ENCODE results near the gene ZNF407.

The ZNF407 gene

GRCh38 chr18:74994502-74995418, 397.1 kb downstream of the ZNF407 start (continued):
- TF ChIP-seq PBX3 (CRISPR knock-in tag; IDR thresholded peaks at IDR 0.05): no peak

- Histone ChIP-seq H3K9me3 (ENCODE audit: control insufficient read depth, insufficient read depth, low read depth, low read length) (no peaks in the 10 kb centered on the region), H3K27ac (ENCODE audit: extremely low read depth, low read depth, low read length) (0 out of 2 replicates have a peak overlapping the region, but pooled peaks have one; percentile 9), H3K36me3 (ENCODE audit: control insufficient read depth in 2 of 2, insufficient read depth in 1 of 2, low read length in 2 of 2) (no peaks in the 10 kb centered on the region), H3K4me1 (ENCODE audit: control insufficient read depth, insufficient read depth, low read length) (peaks cover 26% of the 10 kb centered on the region), H3K4me3 (ENCODE audit: low read depth, low read length) (no peak overlapping the region)
- TF ChIP-seq ZNF645 (tag by site-specific recombination; IDR thresholded peaks at IDR 0.05) (no peak), ZFHX2 (tag by site-specific recombination; conservative IDR thresholded peaks at IDR 0.05) (peak; percentile 53; the same call in 1 of the 2 replicates)
- ChIA-PET POLR2A (no interaction called here), CTCF (interaction anchor here (0.7 kb wide), 2 partner anchors 28 to 177 kb away, joined by 3 read pairs; no protein-coding TSS in a partner anchor)
Observed at GRCh38 chr18:74995419-74995736, 397.7 kb downstream of the ZNF407 start.

- Histone ChIP-seq H3K9me3 (ENCODE audit: control insufficient read depth, insufficient read depth, low read depth, low read length) (no peaks in the 10 kb centered on the region), H3K27ac (ENCODE audit: extremely low read depth, low read depth, low read length) (no peak overlapping the region), H3K4me1 (ENCODE audit: control insufficient read depth, insufficient read depth, low read length) (peaks cover 19% of the 10 kb centered on the region), H3K4me3 (ENCODE audit: low read depth, low read length) (no peak overlapping the region), H3K36me3 (ENCODE audit: control insufficient read depth in 2 of 2, insufficient read depth in 1 of 2, low read length in 2 of 2) (no peaks in the 10 kb centered on the region)
- TF ChIP-seq FEZF1 (tag by site-specific recombination; IDR thresholded peaks at IDR 0.05): peak; percentile 22; the same call in 1 of the 2 replicates
- TF ChIP-seq MZF1 (tag by site-specific recombination; IDR thresholded peaks at IDR 0.05; ENCODE audit: borderline replicate concordance): no peak
- TF ChIP-seq PRDM6 (tag by site-specific recombination; IDR thresholded peaks at IDR 0.05): peak; percentile 41; the same call in 1 of the 2 replicates
- POLR2A ChIA-PET: no interaction called here
- CTCF ChIA-PET: no interaction called here
Observed at GRCh38 chr18:74996055-74996454, 398.4 kb downstream of the ZNF407 start.

GRCh38 chr18:74996996-74997395, 399.3 kb downstream of the ZNF407 start:
- TF ChIP-seq FEZF1 (tag by site-specific recombination; IDR thresholded peaks at IDR 0.05): 0 out of 2 replicates have a peak, but pooled peaks have one; percentile 23
- 0 out of 2 replicates have a peak, but pooled peaks have one; percentile 9 for TF ChIP-seq PRDM6 (tag by site-specific recombination; IDR thresholded peaks at IDR 0.05)
- TF ChIP-seq ZNF423 (tag by site-specific recombination; IDR thresholded peaks at IDR 0.05): no peak
- TF ChIP-seq ZIC2 (tag by site-specific recombination; IDR thresholded peaks at IDR 0.05): 0 out of 2 replicates have a peak, but pooled peaks have one; percentile 30
- Histone ChIP-seq H3K4me1 (ENCODE audit: control insufficient read depth, insufficient read depth, low read length) (peaks cover 16% of the 10 kb centered on the region), H3K9me3 (ENCODE audit: control insufficient read depth, insufficient read depth, low read depth, low read length) (no peaks in the 10 kb centered on the region), H3K36me3 (ENCODE audit: control insufficient read depth in 2 of 2, insufficient read depth in 1 of 2, low read length in 2 of 2) (no peaks in the 10 kb centered on the region), H3K4me3 (ENCODE audit: low read depth, low read length) (no peak overlapping the region), H3K27ac (ENCODE audit: extremely low read depth, low read depth, low read length) (no peak overlapping the region)
- CTCF ChIA-PET: interaction anchor here (0.7 kb wide), 1 partner anchor 82 kb away, joined by 3 read pairs; no protein-coding TSS in a partner anchor
- POLR2A ChIA-PET: no interaction called here

Measured in HEK293 (cell line).